Measurements from ENCODE around the gene FOSB. TPM values are rescaled to one million over a fixed set of nuclear protein-coding genes. Genes with fewer than 3 reads are reported as not detected.
"Not testable (repeated sequence)": the region's sequence is repeated elsewhere in the genome, so short reads cannot be mapped to it uniquely, and the experiment has no call there.

The FOSB gene
- total RNA-seq, 2 donors from 2014 or later = 2.5 to 6.4 TPM

GRCh38 chr19:45424191-45425058 is 43.4 kb upstream of the FOSB start:
- intact Hi-C loops (cut with DNase I) = no loop called here
- Histone ChIP-seq H3K4me1 (replicated peaks) (no peaks in the 10 kb centered on the region), H3K9me3 (no peaks in the 10 kb centered on the region), H3K27me3 (replicated peaks; ENCODE audit: insufficient read depth) (no peaks in the 10 kb centered on the region), H3K27ac (peak overlapping the region; percentile 82 to 88), H3K36me3 (no peaks in the 10 kb centered on the region), H3K4me3 (peak overlapping the region; percentile 48 to 57)
- WGBS = 11% methylated on average over 24 of the region's 24 CpGs
- TF ChIP-seq CTCF (IDR thresholded peaks at IDR 0.05) (peak in 1 of 4 experiments; percentile 10), POLR2A (IDR thresholded peaks at IDR 0.05) (no peak), POLR2AphosphoS5 (IDR thresholded peaks at IDR 0.05) (peak; percentile 62)
- peak; percentile 47 for DNase-seq (ENCODE audit: low spot score)

- no peaks in the 10 kb centered on the region for H3K4me1 ChIP-seq (replicated peaks)
- DNase-seq (ENCODE audit: low spot score) = no peak
- no peaks in the 10 kb centered on the region for H3K9me3 ChIP-seq
- H3K36me3 ChIP-seq = no peaks in the 10 kb centered on the region
- intact Hi-C loops (cut with DNase I) = no loop called here
- 4% methylated on average over 65 of the region's 73 CpGs for WGBS
- TF ChIP-seq CTCF (IDR thresholded peaks at IDR 0.05) = peak in 3 of 4 experiments; percentile 32 to 59 (median 46)
- no peak for TF ChIP-seq POLR2AphosphoS5 (IDR thresholded peaks at IDR 0.05)
- H3K27me3 ChIP-seq (replicated peaks; ENCODE audit: insufficient read depth) = no peaks in the 10 kb centered on the region
- H3K4me3 ChIP-seq = peak overlapping the region; percentile 27 to 41
- peak overlapping the region; percentile 62 to 70 for H3K27ac ChIP-seq
These were observed 39.2 kb upstream of the FOSB start for GRCh38 chr19:45428384-45429231.

DNA sequence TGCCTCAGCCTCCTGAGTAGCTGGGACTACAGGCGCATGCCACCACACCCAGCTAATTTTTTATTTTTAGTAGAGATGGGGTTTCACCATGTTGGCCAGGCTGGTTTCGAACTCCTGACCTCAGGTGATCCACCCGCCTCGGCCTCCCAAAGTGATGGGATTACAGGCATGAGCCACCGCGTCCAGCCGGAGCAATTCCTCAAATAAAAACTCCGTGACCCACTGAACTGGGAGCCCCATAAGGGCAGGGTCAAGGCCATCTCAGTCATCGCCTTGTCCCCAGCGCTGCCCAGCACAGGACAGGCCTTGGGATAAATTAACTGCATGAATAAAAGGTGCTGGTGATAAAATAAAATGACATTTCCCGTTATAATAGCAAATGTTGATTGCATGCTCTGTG is 37.9 kb upstream of the FOSB start:
- H3K4me3 ChIP-seq; H3K27ac ChIP-seq; H3K9me3 ChIP-seq; intact Hi-C loops (cut with DNase I); H3K36me3 ChIP-seq; H3K27me3 ChIP-seq (replicated peaks; ENCODE audit: insufficient read depth); H3K4me1 ChIP-seq (replicated peaks); DNase-seq (ENCODE audit: low spot score): not testable (repeated sequence)
- 82% methylated on average over 11 of the region's 11 CpGs for WGBS

DNA sequence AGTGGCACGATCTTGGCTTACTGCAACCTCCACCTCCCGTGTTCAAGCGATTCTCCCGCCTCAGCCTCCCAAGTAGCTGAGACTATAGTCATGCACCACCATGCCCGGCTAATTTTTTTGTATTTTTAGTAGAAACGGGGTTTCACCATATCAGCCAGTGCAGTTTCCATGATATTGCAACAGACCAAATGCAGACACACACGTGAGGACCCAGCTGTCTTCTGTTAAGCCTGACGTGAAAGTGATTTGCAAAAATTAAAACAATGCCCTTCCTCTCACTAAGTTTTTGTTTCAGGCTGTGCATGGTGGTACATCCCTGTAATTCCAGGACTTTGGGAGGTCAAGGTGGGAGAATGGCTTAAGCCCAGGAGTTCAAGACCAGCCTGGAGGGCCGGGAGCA is 36.8 kb upstream of the FOSB start:
- intact Hi-C loops (cut with DNase I); H3K4me3 ChIP-seq; H3K9me3 ChIP-seq; H3K27me3 ChIP-seq (replicated peaks; ENCODE audit: insufficient read depth); H3K4me1 ChIP-seq (replicated peaks); H3K27ac ChIP-seq; H3K36me3 ChIP-seq; DNase-seq (ENCODE audit: low spot score): not testable (repeated sequence)
- 61% methylated on average over 9 of the region's 9 CpGs for WGBS

DNA sequence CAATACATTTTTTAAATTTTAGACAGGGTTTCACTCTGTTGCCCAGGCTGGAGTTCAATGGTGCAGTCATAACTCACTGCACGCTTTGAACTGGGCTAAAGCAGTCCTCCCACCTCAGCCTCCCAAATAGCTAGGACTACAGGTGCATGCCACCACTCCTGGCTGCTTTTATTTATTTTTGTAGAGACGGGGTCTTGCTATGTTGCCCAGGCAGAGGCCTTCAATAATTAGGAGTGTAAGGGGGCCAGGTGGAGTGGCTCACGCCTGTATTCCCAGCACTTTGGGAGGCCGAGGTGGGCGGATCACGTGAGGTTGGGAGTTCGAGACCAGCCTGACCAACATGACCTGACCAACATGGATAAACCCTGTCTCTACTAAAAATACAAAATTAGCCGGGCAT is 35.3 kb upstream of the FOSB start:
- DNase-seq (ENCODE audit: low spot score); H3K36me3 ChIP-seq; intact Hi-C loops (cut with DNase I); H3K9me3 ChIP-seq; H3K4me3 ChIP-seq; H3K27ac ChIP-seq; H3K4me1 ChIP-seq (replicated peaks); H3K27me3 ChIP-seq (replicated peaks; ENCODE audit: insufficient read depth): not testable (repeated sequence)
- 90% methylated on average over 8 of the region's 8 CpGs for whole genome bisulfite sequencing

- Histone ChIP-seq H3K27ac (no peak overlapping the region), H3K27me3 (replicated peaks; ENCODE audit: insufficient read depth) (no peaks in the 10 kb centered on the region), H3K4me1 (replicated peaks) (no peaks in the 10 kb centered on the region), H3K4me3 (no peak overlapping the region), H3K36me3 (no peaks in the 10 kb centered on the region), H3K9me3 (no peaks in the 10 kb centered on the region)
- intact Hi-C loops (cut with DNase I) = no loop called here
- TF ChIP-seq POLR2AphosphoS5 (IDR thresholded peaks at IDR 0.05) (no peak), POLR2A (IDR thresholded peaks at IDR 0.05) (no peak), CTCF (IDR thresholded peaks at IDR 0.05) (no peak)
- 92% methylated on average over 3 of the region's 3 CpGs for WGBS
- DNase-seq (ENCODE audit: low spot score) = no peak
These were observed 30.5 kb upstream of the FOSB start for GRCh38 chr19:45437328-45437727.

Measured in prostate gland (tissue), 2 donors.